Measurements from ENCODE around the gene OSMR. TPM values are rescaled to one million over a fixed set of nuclear protein-coding genes. Genes with fewer than 3 reads are reported as not detected.
A peak's percentile ranks its signal among the peaks of the same experiment; 100 is the strongest.

The OSMR gene
- total RNA-seq, 6 experiments from 2014 or later = 28.1 to 36.6 (median 31.3) TPM

GRCh38 chr5:38824821-38825220 lies 21.0 kb upstream of the OSMR start:
- peaks cover 47% of the 10 kb centered on the region for H3K4me1 Mint-ChIP-seq (ENCODE audit: low read depth)

DNA sequence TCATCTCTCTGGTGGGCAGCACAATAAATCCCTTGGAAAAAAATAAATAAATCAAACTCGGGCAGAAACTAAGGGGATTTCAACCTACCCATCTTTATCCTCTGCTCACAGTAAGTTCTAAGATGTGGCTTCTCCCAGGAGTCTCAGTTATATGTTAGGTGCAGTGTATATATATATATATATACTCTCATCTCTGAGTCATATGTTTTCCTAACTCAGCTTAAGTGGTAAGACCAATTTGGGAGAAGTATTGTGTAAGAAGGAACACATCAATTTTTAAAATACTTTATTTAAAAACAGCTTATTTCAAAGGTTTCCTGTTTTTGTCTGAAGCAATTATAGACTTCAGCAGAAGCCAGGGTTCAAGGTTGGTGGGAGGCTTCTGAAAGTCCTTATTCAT lies 20.3 kb upstream of the OSMR start:
- peak; percentile 22 for DNase-seq
- TF ChIP-seq, protein P1, sequence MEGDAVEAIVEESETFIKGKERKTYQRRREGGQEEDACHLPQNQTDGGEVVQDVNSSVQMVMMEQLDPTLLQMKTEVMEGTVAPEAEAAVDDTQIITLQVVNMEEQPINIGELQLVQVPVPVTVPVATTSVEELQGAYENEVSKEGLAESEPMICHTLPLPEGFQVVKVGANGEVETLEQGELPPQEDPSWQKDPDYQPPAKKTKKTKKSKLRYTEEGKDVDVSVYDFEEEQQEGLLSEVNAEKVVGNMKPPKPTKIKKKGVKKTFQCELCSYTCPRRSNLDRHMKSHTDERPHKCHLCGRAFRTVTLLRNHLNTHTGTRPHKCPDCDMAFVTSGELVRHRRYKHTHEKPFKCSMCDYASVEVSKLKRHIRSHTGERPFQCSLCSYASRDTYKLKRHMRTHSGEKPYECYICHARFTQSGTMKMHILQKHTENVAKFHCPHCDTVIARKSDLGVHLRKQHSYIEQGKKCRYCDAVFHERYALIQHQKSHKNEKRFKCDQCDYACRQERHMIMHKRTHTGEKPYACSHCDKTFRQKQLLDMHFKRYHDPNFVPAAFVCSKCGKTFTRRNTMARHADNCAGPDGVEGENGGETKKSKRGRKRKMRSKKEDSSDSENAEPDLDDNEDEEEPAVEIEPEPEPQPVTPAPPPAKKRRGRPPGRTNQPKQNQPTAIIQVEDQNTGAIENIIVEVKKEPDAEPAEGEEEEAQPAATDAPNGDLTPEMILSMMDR (IDR thresholded peaks at IDR 0.05) = no peak
- Mint-ChIP-seq H3K9me3 (peaks cover 16% of the 10 kb centered on the region), H3K27ac (no peak overlapping the region), H3K36me3 (ENCODE audit: low read depth) (peaks cover 43% of the 10 kb centered on the region), H3K4me1 (ENCODE audit: low read depth) (peaks cover 54% of the 10 kb centered on the region), H3K27me3 (ENCODE audit: insufficient read depth) (no peaks in the 10 kb centered on the region), H3K4me3 (no peak overlapping the region)

More at GRCh38 chr5:38824821-38825220, 21.0 kb upstream of the OSMR start:
- H3K27me3 Mint-ChIP-seq (ENCODE audit: insufficient read depth) = no peaks in the 10 kb centered on the region
- peaks cover 16% of the 10 kb centered on the region for H3K9me3 Mint-ChIP-seq
- no peak overlapping the region for H3K27ac Mint-ChIP-seq
- TF ChIP-seq, protein P1 (IDR thresholded peaks at IDR 0.05) = no peak
- H3K4me3 Mint-ChIP-seq = no peak overlapping the region
- DNase-seq = no peak
- H3K36me3 Mint-ChIP-seq (ENCODE audit: low read depth) = peaks cover 49% of the 10 kb centered on the region

DNA sequence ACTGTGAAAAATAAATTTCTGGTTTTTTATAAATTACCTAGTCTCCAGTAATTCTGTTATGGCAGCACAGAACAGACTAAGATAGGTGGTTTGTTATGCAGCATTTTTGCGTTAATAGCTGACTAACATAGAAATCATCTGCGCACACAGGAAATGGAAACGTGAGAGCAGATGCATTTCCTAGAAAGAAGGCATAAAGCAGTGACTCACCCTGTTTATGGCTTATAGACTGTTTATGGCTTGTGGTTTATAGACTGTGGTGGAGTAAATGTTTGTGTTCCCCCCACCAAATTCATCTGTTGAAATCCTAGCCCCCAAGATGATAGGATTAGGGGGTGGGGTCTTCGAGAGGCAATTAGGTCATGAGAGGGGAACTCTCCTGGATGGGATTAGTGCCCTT lies 18.3 kb upstream of the OSMR start:
- H3K9me3 Mint-ChIP-seq = peaks cover 10% of the 10 kb centered on the region
- DNase-seq = peak; percentile 82
- TF ChIP-seq, protein P1 (IDR thresholded peaks at IDR 0.05) = no peak
- peaks cover 35% of the 10 kb centered on the region for H3K36me3 Mint-ChIP-seq (ENCODE audit: low read depth)
- H3K4me1 Mint-ChIP-seq (ENCODE audit: low read depth) = peaks cover 74% of the 10 kb centered on the region
- H3K4me3 Mint-ChIP-seq = no peak overlapping the region
- no peaks in the 10 kb centered on the region for H3K27me3 Mint-ChIP-seq (ENCODE audit: insufficient read depth)
- H3K27ac Mint-ChIP-seq = peak overlapping the region; percentile 49; the same call in 1 of the 2 replicates

- Mint-ChIP-seq H3K9me3 (peaks cover 8% of the 10 kb centered on the region), H3K36me3 (ENCODE audit: low read depth) (peaks cover 32% of the 10 kb centered on the region), H3K27me3 (ENCODE audit: insufficient read depth) (no peaks in the 10 kb centered on the region), H3K27ac (no peak overlapping the region), H3K4me3 (no peak overlapping the region), H3K4me1 (ENCODE audit: low read depth) (peaks cover 71% of the 10 kb centered on the region)
- peak; percentile 57 for DNase-seq
- TF ChIP-seq, protein P1 (IDR thresholded peaks at IDR 0.05) = no peak
Measured at GRCh38 chr5:38830521-38831051, 15.2 kb upstream of the OSMR start.

DNA sequence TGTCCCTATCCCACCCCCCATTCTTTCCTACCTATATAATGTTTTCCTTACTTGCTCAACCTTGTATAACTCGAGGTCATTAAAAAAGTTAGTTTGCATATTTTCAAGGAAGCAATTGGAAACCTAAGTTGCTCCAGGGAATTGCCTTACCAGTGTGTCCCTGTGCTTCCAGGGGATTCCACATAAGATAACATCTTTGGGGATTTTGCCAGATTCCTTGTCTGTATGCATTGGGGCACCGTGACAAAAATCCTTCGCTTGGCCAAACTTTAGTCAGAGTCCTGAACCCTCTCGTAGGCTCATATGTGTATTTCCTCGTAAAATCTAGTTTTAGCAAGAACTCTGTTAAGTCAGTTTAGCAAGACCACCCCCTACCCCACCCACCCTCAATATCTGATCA lies 14.7 kb upstream of the OSMR start:
- H3K27ac Mint-ChIP-seq = no peak overlapping the region
- TF ChIP-seq, protein P1 (IDR thresholded peaks at IDR 0.05) = no peak

More for the DNA sequence above, 14.7 kb upstream of the OSMR start:
- Mint-ChIP-seq H3K36me3 (ENCODE audit: low read depth) (peaks cover 28% of the 10 kb centered on the region), H3K4me3 (no peak overlapping the region), H3K4me1 (ENCODE audit: low read depth) (peaks cover 71% of the 10 kb centered on the region), H3K27me3 (ENCODE audit: insufficient read depth) (no peaks in the 10 kb centered on the region), H3K9me3 (peaks cover 8% of the 10 kb centered on the region)
- no peak for DNase-seq
